ENCODE results near the gene SSH2.

GRCh38 chr17:29642171-29642611, 287.8 kb downstream of the SSH2 start:
- TF ChIP-seq CTCF (IDR thresholded peaks at IDR 0.05 in 4 of 5, conservative IDR thresholded peaks at IDR 0.05 in 1 of 5) (no peak), POLR2A (IDR thresholded peaks at IDR 0.05) (peak; percentile 69 to 70)
